ENCODE results near the gene EIF5AL1.

EIF5AL1 gene

GRCh38 chr10:79561257-79561656, 48.9 kb downstream of the EIF5AL1 start:
- DNase-seq, result no peak

GRCh38 chr10:79562135-79562756, 49.9 kb downstream of the EIF5AL1 start:
- DNase-seq, result peak in 1 of 2 experiments; percentile 24

- DNase-seq, result no peak
Observed at GRCh38 chr10:79563426-79563825, 51.1 kb downstream of the EIF5AL1 start.
